Naive thymus-derived CD8-positive, alpha-beta T cell (primary cell): ENCODE results near the gene CCP110. TPM values are rescaled to one million over a fixed set of nuclear protein-coding genes. Genes with fewer than 3 reads are reported as not detected.
A peak's percentile ranks its signal among the peaks of the same experiment; 100 is the strongest.

Experiments
- ATAC-seq, 2 donors: fragments of 150-1000 bp; cut with Tn5 transposase in 1 of 2; sonication (Bioruptor Pico), chemical (Tn5 transposase) in 1 of 2; 1 replicate in 1 of 2; 2 replicates in 1 of 2; pipeline ENCODE4 v1.10.0; 2021; ENCODE audit warnings: mild to moderate bottlenecking in 2 of 2, moderate library complexity in 2 of 2
- POLR2A ChIA-PET: fragments of 350-600 bp; sonication (Branson Sonifier 250); formaldehyde crosslinking; loops from one replicate; lab custom pipeline; 2021; ENCODE audit warnings: antibody characterized with exemption; lab: Charles Lee
- DNase-seq, 10 donors: peaks; one replicate each; pipeline versions ENCODE4 v3.0.0 to v3.0.0-alpha.2; 2020 to 2022
- H3K27ac Mint-ChIP-seq, 10 donors: one replicate each; pipeline ENCODE4 v1.8.0; 2020 to 2022; ENCODE audit warnings: mild to moderate bottlenecking in 10 of 10, mixed read lengths in 10 of 10, moderate library complexity in 4 of 10, inconsistent platforms in 1 of 10
- H3K27me3 Mint-ChIP-seq, 5 donors: one replicate each; pipeline ENCODE4 v1.8.0; 2021 to 2022; ENCODE audit warnings: mixed read lengths in 5 of 5
- H3K36me3 Mint-ChIP-seq, 3 donors: one replicate each; pipeline ENCODE4 v1.8.0; 2020 to 2022; ENCODE audit warnings: mixed read lengths in 3 of 3, mild to moderate bottlenecking in 2 of 3, inconsistent platforms in 1 of 3
- H3K4me1 Mint-ChIP-seq, 4 donors: one replicate each; pipeline ENCODE4 v1.8.0; 2021 to 2022; ENCODE audit warnings: mixed read lengths in 4 of 4
- H3K4me3 Mint-ChIP-seq, 10 donors: one replicate each; pipeline ENCODE4 v1.8.0; 2020 to 2022; ENCODE audit warnings: mild to moderate bottlenecking in 10 of 10, mixed read lengths in 10 of 10, moderate library complexity in 6 of 10, inconsistent platforms in 1 of 10
- H3K9me3 Mint-ChIP-seq, 9 donors: one replicate each; pipeline ENCODE4 v1.8.0; 2020 to 2022; ENCODE audit warnings: mixed read lengths in 9 of 9, mild to moderate bottlenecking in 3 of 9, inconsistent platforms in 1 of 9, moderate library complexity in 1 of 9
- polyA plus RNA-seq, 3 donors: library from polyadenylated mRNA; unstranded; fragments of 300-500 nt; fragmentation: Illumina TruSeq; gene quantifications; one replicate each; pipeline ENCODE4 v1.2.3, GENCODE V29; 2021
- total RNA-seq, 8 experiments: library from RNA in 2 of 8; stranded (reverse) in 2 of 8; gene quantifications; one replicate each; pipeline ENCODE4 v1.2.3 and lab custom pipeline; 2021 to 2026

Gene CCP110
- total and polyA plus RNA-seq, 5 experiments from 2014 or later, result 7.5 to 20.5 (median 11.3) TPM

- no peak for ATAC-seq
- H3K4me3 Mint-ChIP-seq, result no peak overlapping the region
- H3K4me1 Mint-ChIP-seq, result peaks cover 0 to 1% (median under 1%) of the 10 kb centered on the region in 4 donors
- POLR2A ChIA-PET, result interaction anchor here (0.7 kb wide), 1 partner anchor 1078 kb away, joined by 4 read pairs; no protein-coding TSS in a partner anchor
- peaks cover 0 to 78% (median 23%) of the 10 kb centered on the region in 3 donors for H3K36me3 Mint-ChIP-seq
- peak overlapping the region in 3 of 10 donors; percentile 25 to 64 (median 34) for H3K27ac Mint-ChIP-seq
- no peaks in the 10 kb centered on the region for H3K9me3 Mint-ChIP-seq
- DNase-seq, result no peak
- no peaks in the 10 kb centered on the region for H3K27me3 Mint-ChIP-seq
Measured at GRCh38 chr16:19598805-19599510, 75.2 kb downstream of the CCP110 start.

GRCh38 chr16:19599968-19600716 is 76.4 kb downstream of the CCP110 start:
- peaks cover 0 to 1% (median under 1%) of the 10 kb centered on the region in 4 donors for H3K4me1 Mint-ChIP-seq
- POLR2A ChIA-PET, result interaction anchor here (0.7 kb wide), 1 partner anchor 284 kb away, joined by 3 read pairs; no protein-coding TSS in a partner anchor
- DNase-seq, result no peak
- peaks cover 0 to under 1% (median 0%) of the 10 kb centered on the region in 9 donors for H3K9me3 Mint-ChIP-seq
- H3K4me3 Mint-ChIP-seq, result no peak overlapping the region
- no peak overlapping the region for H3K27ac Mint-ChIP-seq
- no peak for ATAC-seq
- peaks cover 10 to 83% (median 28%) of the 10 kb centered on the region in 3 donors for H3K36me3 Mint-ChIP-seq
- no peaks in the 10 kb centered on the region for H3K27me3 Mint-ChIP-seq

GRCh38 chr16:19601083-19601976 is 77.6 kb downstream of the CCP110 start:
- Mint-ChIP-seq H3K27ac (no peak overlapping the region), H3K36me3 (peaks cover 22 to 83% (median 40%) of the 10 kb centered on the region in 3 donors), H3K4me3 (no peak overlapping the region), H3K27me3 (no peaks in the 10 kb centered on the region), H3K9me3 (peaks cover 0 to 10% (median 4%) of the 10 kb centered on the region in 9 donors), H3K4me1 (peaks cover 0 to 1% (median under 1%) of the 10 kb centered on the region in 4 donors)
- POLR2A ChIA-PET, result no interaction called here
- DNase-seq (peak in 6 of 10 donors; percentile 19 to 45 (median 28)), ATAC-seq (no peak)

Other genes with a start within 250 kb of the CCP110 start
- not detected for gene CLEC19A, start 238.2 kb upstream of the CCP110 start, total RNA-seq
- gene CLEC19A, start 238.2 kb upstream of the CCP110 start, polyA plus RNA-seq, result not detected
- not detected for gene TMC5, start 106.1 kb upstream of the CCP110 start, total RNA-seq
- gene TMC5, start 106.1 kb upstream of the CCP110 start, polyA plus RNA-seq, result not detected
- 10 to 100 TPM; 20.9 to 22.7 TPM for gene GDE1, start 1.8 kb upstream of the CCP110 start, total RNA-seq
- gene GDE1, start 1.8 kb upstream of the CCP110 start, polyA plus RNA-seq, result 10 to 100 TPM; 25.4 to 27.4 (median 27.0) TPM
- gene VPS35L, start 31.8 kb downstream of the CCP110 start, total RNA-seq, result 10 to 100 TPM; 45.6 to 47.8 TPM
- gene VPS35L, start 31.8 kb downstream of the CCP110 start, polyA plus RNA-seq, result 10 to 100 TPM; 41.6 to 53.7 (median 44.6) TPM
- gene KNOP1, start 194.3 kb downstream of the CCP110 start, total RNA-seq, result 10 to 100 TPM; 14.4 to 14.5 TPM
- 10 to 100 TPM in 1 of 3 donors, 1 to 10 TPM in 2; 4.7 to 10.8 (median 7.2) TPM for gene KNOP1, start 194.3 kb downstream of the CCP110 start, polyA plus RNA-seq
- gene IQCK, start 194.3 kb downstream of the CCP110 start, total RNA-seq, result 1 to 10 TPM; 2.0 to 2.3 TPM
- 1 to 10 TPM; 1.7 to 3.1 (median 2.5) TPM for gene IQCK, start 194.3 kb downstream of the CCP110 start, polyA plus RNA-seq